Gastrocnemius medialis (tissue), 4 donors: ENCODE data around the gene PDZD4.

Experiments
- CTCF ChIP-seq, 5 experiments: fragments of 450-650 bp in 3 of 5; fragments of 200-600 bp in 2 of 5; sonication (generic) in 2 of 5; IDR thresholded peaks in 4 of 5; conservative IDR thresholded peaks in 1 of 5; 1 replicate in 4 of 5; 2 replicates in 1 of 5; pipeline ENCODE4 v1.5.1; 2016 to 2019; ENCODE audit warnings: antibody characterized with exemption in 5 of 5, mild to moderate bottlenecking in 3 of 5, moderate library complexity in 3 of 5
- POLR2A ChIP-seq, 2 donors: fragments of 450-650 bp; IDR thresholded peaks; one replicate each; pipeline ENCODE4 v1.6.1; 2017; ENCODE audit warnings: antibody characterized with exemption in 2 of 2, mild to moderate bottlenecking in 2 of 2, moderate library complexity in 2 of 2

- TF ChIP-seq CTCF (IDR thresholded peaks at IDR 0.05 in 4 of 5, conservative IDR thresholded peaks at IDR 0.05 in 1 of 5) (no peak), POLR2A (IDR thresholded peaks at IDR 0.05) (no peak)
Measured at GRCh38 chrX:153807976-153808375, 22.4 kb downstream of the PDZD4 start.
